Upper lobe of left lung (tissue), 6 donors: Measurements from ENCODE around the gene NCOA6. TPM values are rescaled to one million over a fixed set of nuclear protein-coding genes. Genes with fewer than 3 reads are reported as not detected.
"Not testable (repeated sequence)": the region's sequence is repeated elsewhere in the genome, so short reads cannot be mapped to it uniquely, and the experiment has no call there.

Source experiments
- ATAC-seq, 2 donors: fragments of 200-7000 bp; cut with Tn5 transposase; one replicate each; pipeline ENCODE4 v1.9.1; 2022; ENCODE audit warnings: mild to moderate bottlenecking in 2 of 2, moderate library complexity in 2 of 2; ENCODE audit not compliant: low FRiP score in 2 of 2
- DNase-seq, 2 donors: peaks; one replicate each; pipeline ENCODE4 v3.0.0-alpha.2; 2019 to 2020
- H3K27ac ChIP-seq, 4 donors: fragments of 200-600 bp; sonication (generic); one replicate each; pipeline ENCODE4 v1.5.1; 2016 to 2019
- H3K27me3 ChIP-seq, 4 donors: fragments of 200-600 bp; sonication (generic); one replicate each; pipeline ENCODE4 v1.5.1; 2017 to 2019
- H3K36me3 ChIP-seq, 4 donors: fragments of 200-600 bp; sonication (generic); one replicate each; pipeline ENCODE4 v1.5.1; 2016 to 2019
- H3K4me1 ChIP-seq, 4 donors: fragments of 200-600 bp; sonication (generic); one replicate each; pipeline ENCODE4 v1.5.1; 2018 to 2019
- H3K4me3 ChIP-seq, 4 donors: fragments of 200-600 bp; sonication (generic); one replicate each; pipeline ENCODE4 v1.5.1; 2017 to 2019; ENCODE audit warnings: mild to moderate bottlenecking in 2 of 4, moderate library complexity in 1 of 4
- H3K9me3 ChIP-seq, 4 donors: fragments of 200-600 bp; sonication (generic); one replicate each; pipeline ENCODE4 v1.5.1; 2018 to 2019
- EP300 ChIP-seq, 4 donors: sonication (generic); formaldehyde crosslinking; IDR thresholded peaks; one replicate each; pipeline ENCODE4 v1.5.1; 2017; ENCODE audit warnings: antibody characterized with exemption in 4 of 4, control low read depth in 2 of 4
- POLR2A ChIP-seq, 4 donors: fragments of 450-650 bp; IDR thresholded peaks; one replicate each; pipeline ENCODE4 v1.5.1; 2016 to 2017; ENCODE audit warnings: antibody characterized with exemption in 4 of 4, mild to moderate bottlenecking in 2 of 4
- POLR2AphosphoS5 ChIP-seq, 2 donors: sonication (generic); formaldehyde crosslinking; IDR thresholded peaks; one replicate each; pipeline ENCODE4 v1.5.1; 2017; ENCODE audit warnings: antibody characterized with exemption in 2 of 2
- WGBS, 2 donors: methylation state at CpG; one replicate each; pipeline ENCODE4 v1.1.5; 2017 to 2018; 5-methylcytosine and 5-hydroxymethylcytosine counted together
- total RNA-seq, 6 donors: library from RNA; depleted of rRNA in 4 of 6; stranded (reverse); fragments of >200 nt in 4 of 6; gene quantifications; one replicate each; pipeline versions ENCODE4 v1.1.0 to v1.2.1, GENCODE V29; 2016 to 2021
- TF ChIP-seq, protein P1 (sequence below), 6 experiments: fragments of 450-650 bp in 4 of 6; fragments of 200-600 bp in 2 of 6; sonication (generic) in 2 of 6; IDR thresholded peaks; one replicate each; pipeline ENCODE4 v1.5.1; 2016 to 2019; ENCODE audit warnings: antibody characterized with exemption in 6 of 6
- donor health status: DM: no; HTN: no; CAD: no; lungs with moderate emphysema.
- donor health status: DM: no; HTN: yes; CAD: no; lungs with severe emphysema.

The NCOA6 gene
- total RNA-seq, 6 donors from 2014 or later: 23.0 to 68.1 (median 25.8) TPM

DNA sequence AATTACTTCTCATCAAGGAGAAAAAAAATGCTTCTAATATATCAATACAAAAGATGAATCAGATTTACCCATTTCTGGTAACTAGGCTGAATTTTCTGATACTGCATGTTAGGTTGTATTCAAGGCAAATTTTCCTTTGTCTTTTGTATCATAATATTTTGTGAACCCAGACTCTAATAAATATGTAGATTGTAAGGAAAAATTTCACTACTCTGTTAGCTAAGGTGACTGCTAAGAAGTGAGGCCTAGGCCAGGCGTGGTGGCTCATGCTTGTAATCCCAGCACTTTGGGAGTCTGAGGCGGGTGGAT, 108.6 kb downstream of the NCOA6 start:
- Histone ChIP-seq H3K9me3 (no peaks in the 10 kb centered on the region), H3K4me3 (no peak overlapping the region), H3K36me3 (peaks cover 2 to 42% (median 29%) of the 10 kb centered on the region in 4 donors), H3K27ac (no peak overlapping the region), H3K27me3 (no peaks in the 10 kb centered on the region), H3K4me1 (peaks cover 0 to 8% (median 2%) of the 10 kb centered on the region in 4 donors)
- ATAC-seq (no peak), DNase-seq (no peak)
- 90 to 100% methylated on average over 2 of the region's 2 CpGs for WGBS, 2 donors
- TF ChIP-seq POLR2A (IDR thresholded peaks at IDR 0.05) (no peak), EP300 (IDR thresholded peaks at IDR 0.05) (no peak), POLR2AphosphoS5 (IDR thresholded peaks at IDR 0.05) (no peak)
- TF ChIP-seq, protein P1, sequence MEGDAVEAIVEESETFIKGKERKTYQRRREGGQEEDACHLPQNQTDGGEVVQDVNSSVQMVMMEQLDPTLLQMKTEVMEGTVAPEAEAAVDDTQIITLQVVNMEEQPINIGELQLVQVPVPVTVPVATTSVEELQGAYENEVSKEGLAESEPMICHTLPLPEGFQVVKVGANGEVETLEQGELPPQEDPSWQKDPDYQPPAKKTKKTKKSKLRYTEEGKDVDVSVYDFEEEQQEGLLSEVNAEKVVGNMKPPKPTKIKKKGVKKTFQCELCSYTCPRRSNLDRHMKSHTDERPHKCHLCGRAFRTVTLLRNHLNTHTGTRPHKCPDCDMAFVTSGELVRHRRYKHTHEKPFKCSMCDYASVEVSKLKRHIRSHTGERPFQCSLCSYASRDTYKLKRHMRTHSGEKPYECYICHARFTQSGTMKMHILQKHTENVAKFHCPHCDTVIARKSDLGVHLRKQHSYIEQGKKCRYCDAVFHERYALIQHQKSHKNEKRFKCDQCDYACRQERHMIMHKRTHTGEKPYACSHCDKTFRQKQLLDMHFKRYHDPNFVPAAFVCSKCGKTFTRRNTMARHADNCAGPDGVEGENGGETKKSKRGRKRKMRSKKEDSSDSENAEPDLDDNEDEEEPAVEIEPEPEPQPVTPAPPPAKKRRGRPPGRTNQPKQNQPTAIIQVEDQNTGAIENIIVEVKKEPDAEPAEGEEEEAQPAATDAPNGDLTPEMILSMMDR (IDR thresholded peaks at IDR 0.05): no peak

DNA sequence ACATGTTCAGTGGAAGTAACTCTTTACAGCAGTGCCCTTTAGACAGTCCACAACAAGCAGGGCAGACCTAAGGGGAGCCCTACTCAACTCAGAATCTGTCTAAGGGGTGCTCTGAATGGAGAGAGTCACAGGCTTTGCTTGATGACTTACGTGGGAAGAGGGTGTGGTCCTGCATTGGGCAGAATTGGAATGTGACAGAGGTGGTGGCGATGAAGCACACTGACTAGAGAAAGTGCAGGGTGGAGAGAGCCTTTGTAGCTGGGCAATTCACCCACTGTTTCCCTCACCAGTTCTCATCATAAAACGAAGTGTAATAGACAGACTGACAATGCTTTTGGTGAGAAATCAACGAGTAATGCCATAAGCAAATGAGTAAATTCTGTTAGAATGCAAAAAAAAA, 110.1 kb downstream of the NCOA6 start:
- TF ChIP-seq EP300 (IDR thresholded peaks at IDR 0.05) (no peak), POLR2AphosphoS5 (IDR thresholded peaks at IDR 0.05) (no peak), POLR2A (IDR thresholded peaks at IDR 0.05) (no peak)
- TF ChIP-seq, protein P1 (IDR thresholded peaks at IDR 0.05): no peak
- peaks cover 1 to 12% (median 6%) of the 10 kb centered on the region in 4 donors for H3K4me1 ChIP-seq
- H3K9me3 ChIP-seq: no peaks in the 10 kb centered on the region
- no peak overlapping the region for H3K27ac ChIP-seq
- DNase-seq (no peak), ATAC-seq (no peak)
- WGBS, 2 donors: 92 to 94% methylated on average over 4 of the region's 4 CpGs
- peaks cover 2 to 39% (median 26%) of the 10 kb centered on the region in 4 donors for H3K36me3 ChIP-seq
- H3K27me3 ChIP-seq: no peaks in the 10 kb centered on the region
- no peak overlapping the region for H3K4me3 ChIP-seq

DNA sequence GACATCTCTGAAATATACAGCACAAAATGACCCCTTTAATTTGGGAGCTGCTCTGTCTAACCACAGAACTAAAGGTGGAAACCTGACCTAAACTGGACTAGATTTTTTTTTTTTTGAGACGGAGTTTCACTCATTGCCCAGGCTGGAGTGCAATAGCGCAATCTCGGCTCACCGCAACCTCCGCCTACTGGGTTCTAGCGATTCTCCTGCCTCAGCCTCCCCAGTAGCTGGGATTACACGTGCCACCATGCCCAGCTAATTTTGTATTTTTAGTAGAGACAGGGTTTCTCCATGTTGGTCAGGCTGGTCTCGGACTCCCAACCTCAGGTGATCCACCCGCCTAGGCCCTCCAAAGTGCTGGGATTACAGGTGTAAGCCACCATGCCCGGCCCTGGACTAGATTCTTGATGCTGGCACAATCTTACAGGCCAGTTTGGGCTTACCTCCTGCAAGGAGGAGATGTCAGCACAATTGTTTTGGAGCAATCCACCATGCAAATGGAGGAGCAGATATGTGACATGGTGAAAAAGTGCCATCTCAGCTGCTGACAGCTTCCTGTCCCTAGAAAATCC, 111.4 kb downstream of the NCOA6 start:
- H3K27me3 ChIP-seq, H3K4me3 ChIP-seq, ATAC-seq, H3K27ac ChIP-seq, DNase-seq, H3K9me3 ChIP-seq: not testable (repeated sequence)
- WGBS, 2 donors: 95 to 96% methylated on average over 10 of the region's 10 CpGs
- H3K36me3 ChIP-seq: peaks cover 2 to 35% (median 23%) of the 10 kb centered on the region in 4 donors
- H3K4me1 ChIP-seq: peaks cover 4 to 23% (median 11%) of the 10 kb centered on the region in 4 donors

DNA sequence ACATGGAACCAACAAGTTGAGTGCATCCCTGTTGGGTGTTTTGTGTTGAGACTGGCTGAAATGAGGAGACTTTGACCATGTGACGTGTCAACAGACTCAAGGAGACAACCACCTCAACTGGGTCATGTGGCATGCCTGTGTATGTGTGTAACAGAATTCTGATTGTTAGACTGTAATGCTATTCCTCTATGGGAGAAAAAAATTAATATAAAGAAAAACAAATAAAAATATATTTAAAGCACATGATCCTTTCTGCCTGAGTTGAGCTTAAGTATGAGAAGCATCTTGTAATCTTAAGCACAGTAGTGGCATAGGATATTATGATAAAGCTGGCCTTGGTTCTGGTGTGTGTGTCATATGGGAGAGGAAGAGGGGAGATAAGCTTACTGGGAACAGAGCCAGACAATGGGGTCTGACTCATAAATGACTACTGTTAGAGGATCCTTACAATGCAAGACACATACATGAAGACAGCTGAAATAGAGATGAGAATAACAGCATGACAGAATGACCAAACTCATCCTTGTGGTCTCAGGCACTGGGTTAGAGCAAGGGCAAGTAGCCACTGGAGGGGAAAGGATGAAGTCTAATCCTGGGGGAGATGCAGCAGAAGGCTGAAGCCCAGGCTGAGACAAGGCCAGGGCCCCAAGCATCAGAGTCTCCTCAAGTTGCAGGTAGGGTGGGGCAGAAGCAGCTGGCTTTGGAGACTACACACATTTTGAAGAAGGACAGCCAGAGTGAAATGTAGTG, 112.1 kb downstream of the NCOA6 start:
- Histone ChIP-seq H3K27ac (no peak overlapping the region), H3K27me3 (peaks cover 0 to 7% (median 0%) of the 10 kb centered on the region in 4 donors), H3K9me3 (no peaks in the 10 kb centered on the region), H3K4me1 (peaks cover 8 to 29% (median 17%) of the 10 kb centered on the region in 4 donors), H3K4me3 (no peak overlapping the region), H3K36me3 (peaks cover 2 to 35% (median 23%) of the 10 kb centered on the region in 4 donors)
- TF ChIP-seq POLR2A (IDR thresholded peaks at IDR 0.05) (no peak), POLR2AphosphoS5 (IDR thresholded peaks at IDR 0.05) (no peak), EP300 (IDR thresholded peaks at IDR 0.05) (no peak)
- TF ChIP-seq, protein P1 (IDR thresholded peaks at IDR 0.05): no peak
- ATAC-seq (no peak), DNase-seq (no peak)
- WGBS, 2 donors: 96 to 100% methylated on average over 1 of the region's 1 CpG

DNA sequence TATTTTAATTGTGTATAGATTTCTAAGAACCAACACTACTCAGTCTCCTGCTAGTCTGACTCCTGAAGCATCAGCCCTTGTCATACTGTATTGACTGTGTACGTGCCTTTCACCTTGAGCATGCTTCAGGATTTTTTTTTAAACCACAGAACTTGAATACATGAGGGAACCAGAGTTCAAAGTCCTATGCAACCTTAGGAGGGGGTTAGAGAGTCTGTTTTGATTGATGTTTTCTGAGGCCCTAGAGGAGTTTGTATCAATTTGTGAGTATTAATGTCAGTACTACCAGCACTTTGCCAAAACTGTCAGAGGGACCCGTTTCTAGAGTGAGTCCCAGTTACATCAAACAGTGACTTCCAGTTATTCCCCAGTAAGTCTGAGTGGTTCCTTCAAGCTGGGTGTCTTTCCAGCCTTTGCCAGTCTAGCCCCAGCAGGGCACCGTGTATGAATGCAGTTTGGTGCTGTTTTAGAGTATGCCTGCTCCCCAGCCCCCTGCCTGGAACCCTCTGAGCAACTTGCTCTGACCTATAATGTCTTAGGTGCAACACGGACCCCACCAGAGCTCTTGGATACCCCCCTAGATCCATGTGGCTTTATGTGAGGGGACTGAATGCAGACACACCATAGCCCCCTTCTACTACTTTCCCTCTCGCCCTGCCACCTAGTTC, 112.8 kb downstream of the NCOA6 start:
- peaks cover 2 to 31% (median 21%) of the 10 kb centered on the region in 4 donors for H3K36me3 ChIP-seq
- H3K9me3 ChIP-seq: no peaks in the 10 kb centered on the region
- TF ChIP-seq POLR2A (IDR thresholded peaks at IDR 0.05): no peak
- TF ChIP-seq, protein P1 (IDR thresholded peaks at IDR 0.05): no peak
- no peak for TF ChIP-seq EP300 (IDR thresholded peaks at IDR 0.05)
- no peak for TF ChIP-seq POLR2AphosphoS5 (IDR thresholded peaks at IDR 0.05)
- no peak overlapping the region for H3K27ac ChIP-seq
- WGBS, 2 donors: 88 to 95% methylated on average over 3 to 5 of the region's 5 CpGs
- H3K27me3 ChIP-seq: peaks cover 0 to 7% (median 0%) of the 10 kb centered on the region in 4 donors
- H3K4me3 ChIP-seq: no peak overlapping the region
- H3K4me1 ChIP-seq: peaks cover 8 to 30% (median 18%) of the 10 kb centered on the region in 4 donors
- ATAC-seq (no peak), DNase-seq (no peak)
